ENCODE data around the gene RPE65.

The RPE65 gene

DNA sequence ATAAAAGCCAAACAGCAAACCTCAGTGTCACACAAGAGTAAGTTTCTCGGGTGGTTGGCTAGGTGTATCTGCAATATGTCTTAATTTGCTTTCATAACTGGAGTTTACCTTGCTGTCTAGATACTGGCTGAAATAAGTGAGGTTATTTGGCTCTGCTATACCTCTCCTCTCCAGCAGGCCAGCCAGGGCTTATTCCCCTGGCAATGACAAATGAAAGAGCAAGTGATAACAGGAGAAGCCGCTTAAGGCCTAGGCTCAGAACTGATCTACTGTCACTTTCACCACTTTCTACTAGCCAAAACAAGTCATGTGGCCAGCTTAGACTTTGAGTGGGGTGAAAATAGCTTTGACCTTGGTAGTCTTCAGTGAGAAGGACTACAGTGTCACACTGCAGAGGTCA is 4.8 kb upstream of the RPE65 start:
- FAIRE-seq, result no peak
- TF ChIP-seq, protein P1, sequence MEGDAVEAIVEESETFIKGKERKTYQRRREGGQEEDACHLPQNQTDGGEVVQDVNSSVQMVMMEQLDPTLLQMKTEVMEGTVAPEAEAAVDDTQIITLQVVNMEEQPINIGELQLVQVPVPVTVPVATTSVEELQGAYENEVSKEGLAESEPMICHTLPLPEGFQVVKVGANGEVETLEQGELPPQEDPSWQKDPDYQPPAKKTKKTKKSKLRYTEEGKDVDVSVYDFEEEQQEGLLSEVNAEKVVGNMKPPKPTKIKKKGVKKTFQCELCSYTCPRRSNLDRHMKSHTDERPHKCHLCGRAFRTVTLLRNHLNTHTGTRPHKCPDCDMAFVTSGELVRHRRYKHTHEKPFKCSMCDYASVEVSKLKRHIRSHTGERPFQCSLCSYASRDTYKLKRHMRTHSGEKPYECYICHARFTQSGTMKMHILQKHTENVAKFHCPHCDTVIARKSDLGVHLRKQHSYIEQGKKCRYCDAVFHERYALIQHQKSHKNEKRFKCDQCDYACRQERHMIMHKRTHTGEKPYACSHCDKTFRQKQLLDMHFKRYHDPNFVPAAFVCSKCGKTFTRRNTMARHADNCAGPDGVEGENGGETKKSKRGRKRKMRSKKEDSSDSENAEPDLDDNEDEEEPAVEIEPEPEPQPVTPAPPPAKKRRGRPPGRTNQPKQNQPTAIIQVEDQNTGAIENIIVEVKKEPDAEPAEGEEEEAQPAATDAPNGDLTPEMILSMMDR (IDR thresholded peaks at IDR 0.05; ENCODE audit: insufficient read depth, missing control alignments), result no peak
- no peak for DNase-seq (ENCODE audit: insufficient read length, low spot score)

DNA sequence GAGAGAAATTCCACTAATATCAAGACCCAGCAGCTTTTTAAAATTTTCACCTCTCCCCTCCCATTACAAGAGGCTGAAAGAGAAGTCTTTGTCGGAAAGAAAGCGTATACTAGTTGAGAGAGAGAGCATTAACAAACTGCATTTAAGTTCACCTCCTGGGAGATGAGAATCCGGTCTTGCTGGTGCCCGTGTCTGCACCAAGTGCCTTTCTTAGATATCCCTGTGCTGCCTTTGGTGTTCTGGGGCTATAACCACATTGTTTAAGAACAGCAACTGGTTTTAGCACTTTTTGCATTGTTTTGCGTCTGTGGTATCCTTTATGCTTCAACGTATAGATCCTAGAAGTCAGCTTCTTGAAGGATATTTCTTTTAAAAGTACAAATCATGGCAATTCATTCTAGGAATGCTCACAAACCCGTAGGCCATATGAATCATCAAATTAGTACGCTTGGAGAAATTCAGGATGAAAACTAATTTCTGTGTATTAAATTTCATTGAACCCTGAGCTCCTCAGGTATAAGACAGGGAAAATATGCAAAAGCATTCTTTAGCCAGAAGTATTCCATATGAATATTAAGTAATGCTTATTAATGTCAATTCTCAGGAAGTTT is 3.4 kb upstream of the RPE65 start:
- DNase-seq (ENCODE audit: insufficient read length, low spot score) (no peak), FAIRE-seq (no peak)
- TF ChIP-seq, protein P1 (IDR thresholded peaks at IDR 0.05; ENCODE audit: insufficient read depth, missing control alignments), result no peak

DNA sequence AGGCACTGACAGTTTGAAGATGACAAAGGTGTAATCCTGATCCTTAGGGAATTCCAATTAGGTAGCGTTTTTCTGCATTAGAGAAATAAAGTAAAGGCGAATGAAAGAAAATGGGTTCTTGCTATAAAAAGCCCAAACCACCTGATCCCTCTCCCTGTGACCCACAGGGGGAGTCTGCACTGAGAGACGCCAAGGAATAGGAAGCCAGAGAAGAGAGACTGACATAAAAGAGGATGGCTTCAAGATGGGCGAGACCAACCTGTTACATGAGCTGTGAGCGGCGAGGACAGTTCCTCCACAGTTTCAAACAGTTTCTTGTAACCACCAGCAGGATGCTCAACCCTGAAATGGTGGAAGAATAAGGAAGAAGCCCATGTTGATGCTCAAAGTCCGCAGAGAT is 1.4 kb downstream of the RPE65 start:
- TF ChIP-seq, protein P1 (IDR thresholded peaks at IDR 0.05; ENCODE audit: insufficient read depth, missing control alignments), result no peak
- FAIRE-seq (no peak), DNase-seq (ENCODE audit: insufficient read length, low spot score) (no peak)

DNA sequence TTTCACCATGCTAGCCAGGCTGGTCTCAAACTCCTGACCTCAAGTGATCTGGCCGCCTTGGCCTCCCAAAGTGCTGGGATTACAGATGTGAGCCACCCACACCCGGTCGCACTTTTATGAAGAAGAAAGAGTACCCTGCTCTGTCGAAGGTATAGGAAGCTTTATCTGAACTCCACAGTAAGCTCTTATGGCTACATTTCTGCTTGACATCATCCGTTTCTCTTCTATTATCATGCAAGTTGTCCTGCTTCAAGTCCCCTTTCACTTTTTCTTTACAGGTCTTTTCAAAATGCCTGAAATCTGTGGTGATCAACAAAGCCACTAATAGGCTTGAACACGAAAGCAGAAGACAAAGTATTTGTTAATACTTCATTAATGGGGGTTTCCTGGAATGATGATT is 4.0 kb downstream of the RPE65 start:
- FAIRE-seq (no peak), DNase-seq (ENCODE audit: insufficient read length, low spot score) (no peak)
- TF ChIP-seq, protein P1 (IDR thresholded peaks at IDR 0.05; ENCODE audit: insufficient read depth, missing control alignments), result no peak

DNA sequence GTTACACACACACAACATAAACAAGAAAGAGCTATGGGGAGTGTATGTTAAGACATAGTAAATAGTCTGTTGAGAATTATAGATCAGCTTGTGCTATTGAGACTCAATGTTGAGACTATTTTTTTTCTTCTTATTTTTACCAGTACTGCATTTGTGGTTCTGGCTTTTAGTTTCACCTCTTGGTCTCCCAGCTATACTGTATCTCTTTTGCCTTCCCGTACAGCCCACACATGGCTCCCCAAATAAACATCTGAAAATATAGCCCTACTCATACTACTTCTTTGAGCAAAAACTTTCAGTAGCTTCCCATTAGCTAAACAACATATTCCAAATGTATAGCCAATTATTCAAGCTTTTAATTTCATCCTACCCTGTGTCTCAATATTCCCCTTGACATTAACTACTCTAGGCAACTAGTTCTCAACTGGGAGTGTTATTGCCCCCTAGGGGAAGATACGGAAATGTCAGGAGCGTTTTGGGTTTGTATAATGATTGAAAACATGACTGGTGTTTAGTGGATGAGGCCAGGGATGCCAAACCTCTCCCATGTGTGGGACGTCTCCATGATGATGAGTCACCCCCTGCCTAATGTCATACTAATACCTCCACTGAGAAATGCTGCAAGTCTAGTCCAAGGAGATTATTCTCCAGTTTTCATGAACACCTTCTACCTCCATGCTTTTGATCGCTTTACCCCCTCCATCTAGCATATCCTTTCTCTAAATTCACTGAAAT is 6.8 kb downstream of the RPE65 start:
- no peak for FAIRE-seq
- TF ChIP-seq, protein P1 (IDR thresholded peaks at IDR 0.05; ENCODE audit: insufficient read depth, missing control alignments), result peak; percentile 59
- DNase-seq (ENCODE audit: insufficient read length, low spot score), result no peak

DNA sequence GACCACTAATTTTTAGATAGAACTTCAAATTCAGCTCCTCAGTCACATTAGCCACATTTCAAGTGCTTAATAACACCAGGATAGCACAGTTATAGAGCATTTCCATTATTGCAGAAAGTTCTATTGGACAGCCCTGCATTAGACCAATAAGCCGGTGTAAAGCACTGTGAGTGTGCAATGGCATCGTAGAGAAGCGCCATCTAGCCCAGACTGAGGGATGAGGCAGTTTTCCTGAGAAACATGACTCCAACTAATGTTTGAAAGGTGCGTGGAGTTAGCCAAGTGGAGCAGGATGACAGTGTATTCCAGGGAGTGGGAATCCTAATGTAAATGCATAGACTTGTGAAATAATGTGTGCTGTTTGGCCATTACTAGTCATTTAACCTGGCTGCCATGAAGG is 7.7 kb downstream of the RPE65 start:
- no peak for DNase-seq (ENCODE audit: insufficient read length, low spot score)
- TF ChIP-seq, protein P1 (IDR thresholded peaks at IDR 0.05; ENCODE audit: insufficient read depth, missing control alignments), result no peak
- no peak for FAIRE-seq

DNA sequence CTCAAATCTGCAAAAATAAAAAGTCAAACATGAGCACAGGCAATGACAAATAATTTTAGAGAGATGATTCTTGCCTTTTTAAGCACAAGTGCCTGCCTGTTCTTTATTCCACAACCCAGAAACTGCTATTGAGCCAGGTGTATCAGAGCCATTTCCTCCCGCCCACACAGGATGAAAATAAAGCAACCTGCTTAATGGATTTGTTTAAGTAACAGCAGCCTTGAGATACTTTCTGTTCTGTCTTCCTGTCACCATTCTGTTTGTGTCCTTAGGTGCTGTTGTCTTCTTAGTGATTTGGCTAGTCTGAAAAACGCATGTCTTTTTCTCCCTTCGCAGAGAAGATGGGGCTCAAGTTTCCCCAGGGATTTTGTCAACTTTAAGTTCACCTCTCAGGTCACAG is 11.4 kb downstream of the RPE65 start:
- TF ChIP-seq, protein P1 (IDR thresholded peaks at IDR 0.05; ENCODE audit: insufficient read depth, missing control alignments), result no peak
- DNase-seq (ENCODE audit: insufficient read length, low spot score), result no peak
- FAIRE-seq, result no peak
